ENCODE measurements around the gene ZCCHC4. TPM values are rescaled to one million over a fixed set of nuclear protein-coding genes. Genes with fewer than 3 reads are reported as not detected.

The ZCCHC4 gene
- total RNA-seq, 1 donor from 2014 or later = 4.1 TPM

Other genes starting within 250 kb of the ZCCHC4 start
- gene SEPSECS, start 152.3 kb upstream of the ZCCHC4 start, total RNA-seq = 24.9 TPM
- 23.0 TPM for gene PI4K2B, start 78.7 kb upstream of the ZCCHC4 start, total RNA-seq
- gene ANAPC4, start 64.5 kb downstream of the ZCCHC4 start, total RNA-seq = 11.8 TPM

All from left lobe of liver (tissue), 1 donor.